Natural killer cell (primary cell): ENCODE results near the gene OR4K1. TPM values are rescaled to one million over a fixed set of nuclear protein-coding genes. Genes with fewer than 3 reads are reported as not detected.

Experiments used
- ATAC-seq, 3 donors: fragments of 150-1000 bp in 2 of 3; fragments of 200-7000 bp in 1 of 3; cut with Tn5 transposase; 1 replicate in 1 of 3; 2 replicates in 2 of 3; pipeline ENCODE4 v1.10.0; 2021; ENCODE audit warnings: mild to moderate bottlenecking in 2 of 3, moderate library complexity in 2 of 3
- DNase-seq, 2 donors: peaks; one replicate each; pipeline versions ENCODE4 v3.0.0 to v3.0.0-alpha.2; 2013 to 2021; ENCODE audit warnings: mixed read lengths in 1 of 2
- H3K27ac ChIP-seq: one replicate; pipeline ENCODE4 v1.5.1; 2013; ENCODE audit warnings: mild to moderate bottlenecking, low read length
- H3K27me3 ChIP-seq: one replicate; pipeline ENCODE4 v1.6.1; 2013; ENCODE audit warnings: low read length; ENCODE audit not compliant: control insufficient read depth, insufficient read depth
- H3K36me3 ChIP-seq: one replicate; pipeline ENCODE4 v1.6.1; 2013; ENCODE audit warnings: low read length; ENCODE audit not compliant: control insufficient read depth, insufficient read depth
- H3K4me1 ChIP-seq: one replicate; pipeline ENCODE4 v1.6.1; 2013; ENCODE audit warnings: low read length; ENCODE audit not compliant: control insufficient read depth, insufficient read depth
- H3K4me3 ChIP-seq: one replicate; pipeline ENCODE4 v1.5.1; 2013; ENCODE audit warnings: low read length
- H3K9me3 ChIP-seq: one replicate; pipeline ENCODE4 v1.6.1; 2013; ENCODE audit warnings: low read length; ENCODE audit not compliant: control insufficient read depth, insufficient read depth
- H3K27ac Mint-ChIP-seq, 2 donors: one replicate each; pipeline ENCODE4 v1.8.0; 2022; ENCODE audit warnings: mild to moderate bottlenecking in 2 of 2, mixed read lengths in 2 of 2, moderate library complexity in 1 of 2
- H3K27me3 Mint-ChIP-seq, 2 donors: one replicate each; pipeline ENCODE4 v1.8.0; 2022; ENCODE audit warnings: low read depth in 2 of 2, mixed read lengths in 2 of 2
- H3K36me3 Mint-ChIP-seq: one replicate; pipeline ENCODE4 v1.8.0; 2022; ENCODE audit warnings: mixed read lengths
- H3K4me1 Mint-ChIP-seq, 2 donors: one replicate each; pipeline ENCODE4 v1.8.0; 2022; ENCODE audit warnings: mixed read lengths in 2 of 2
- H3K4me3 Mint-ChIP-seq: one replicate; pipeline ENCODE4 v1.8.0; 2022; ENCODE audit warnings: mild to moderate bottlenecking, moderate library complexity, mixed read lengths
- H3K9me3 Mint-ChIP-seq, 2 donors: one replicate each; pipeline ENCODE4 v1.8.0; 2022; ENCODE audit warnings: mixed read lengths in 2 of 2
- WGBS: methylation state at CpG from one replicate; pipeline ENCODE4 v1.1.7; 2013; ENCODE audit warnings: missing lambda C conversion rate; ENCODE audit not compliant: insufficient coverage; 5-methylcytosine and 5-hydroxymethylcytosine counted together
- intact Hi-C: fragments of 100-400 bp; cut with micrococcal nuclease; formaldehyde crosslinking; loops from one replicate; pipeline ENCODE4 v1.14.2; 2022
- total RNA-seq, 4 donors: library from RNA; stranded (reverse); fragments of 120-200 nt in 1 of 4; gene quantifications; one replicate each; pipeline versions ENCODE4 v1.2.3 to v1.2.4, GENCODE V29; 2013 to 2022
- TF ChIP-seq, protein P1 (sequence below): fragments of 200-600 bp; IDR thresholded peaks from one replicate; pipeline ENCODE4 v1.8.0; 2022; ENCODE audit warnings: antibody characterized with exemption

Gene OR4K1
- not detected for total RNA-seq
- total RNA-seq (2013) = not detected

- DNase-seq = no peak
- H3K36me3 Mint-ChIP-seq = no peaks in the 10 kb centered on the region
- H3K27me3 ChIP-seq = no peaks in the 10 kb centered on the region
- H3K27ac ChIP-seq = no peak within 1 kb of the TSS
- ATAC-seq = no peak
- no peaks in the 10 kb centered on the region for H3K4me1 ChIP-seq
- H3K27me3 Mint-ChIP-seq = peaks cover 0 to 6% of the 10 kb centered on the region in 2 donors
- no peak within 1 kb of the TSS for H3K27ac Mint-ChIP-seq
- TF ChIP-seq, protein P1, sequence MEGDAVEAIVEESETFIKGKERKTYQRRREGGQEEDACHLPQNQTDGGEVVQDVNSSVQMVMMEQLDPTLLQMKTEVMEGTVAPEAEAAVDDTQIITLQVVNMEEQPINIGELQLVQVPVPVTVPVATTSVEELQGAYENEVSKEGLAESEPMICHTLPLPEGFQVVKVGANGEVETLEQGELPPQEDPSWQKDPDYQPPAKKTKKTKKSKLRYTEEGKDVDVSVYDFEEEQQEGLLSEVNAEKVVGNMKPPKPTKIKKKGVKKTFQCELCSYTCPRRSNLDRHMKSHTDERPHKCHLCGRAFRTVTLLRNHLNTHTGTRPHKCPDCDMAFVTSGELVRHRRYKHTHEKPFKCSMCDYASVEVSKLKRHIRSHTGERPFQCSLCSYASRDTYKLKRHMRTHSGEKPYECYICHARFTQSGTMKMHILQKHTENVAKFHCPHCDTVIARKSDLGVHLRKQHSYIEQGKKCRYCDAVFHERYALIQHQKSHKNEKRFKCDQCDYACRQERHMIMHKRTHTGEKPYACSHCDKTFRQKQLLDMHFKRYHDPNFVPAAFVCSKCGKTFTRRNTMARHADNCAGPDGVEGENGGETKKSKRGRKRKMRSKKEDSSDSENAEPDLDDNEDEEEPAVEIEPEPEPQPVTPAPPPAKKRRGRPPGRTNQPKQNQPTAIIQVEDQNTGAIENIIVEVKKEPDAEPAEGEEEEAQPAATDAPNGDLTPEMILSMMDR = no peak
- no peaks in the 10 kb centered on the region for H3K36me3 ChIP-seq
- intact Hi-C loops = no loop called here
- H3K4me1 Mint-ChIP-seq = no peaks in the 10 kb centered on the region
- H3K4me3 ChIP-seq = no peak within 1 kb of the TSS
- WGBS = 88% methylated on average over 1 of the region's 3 CpGs
- peaks cover 3 to 10% of the 10 kb centered on the region in 2 donors for H3K9me3 Mint-ChIP-seq
- no peaks in the 10 kb centered on the region for H3K9me3 ChIP-seq
- no peak within 1 kb of the TSS for H3K4me3 Mint-ChIP-seq
Measured at GRCh38 chr14:19930617-19931016, at the start of gene OR4K1. Gene OR4K1, plus strand, starts transcription at chr14:19930917. Its CDS starts 4,750 bp downstream, at chr14:19935667.

- H3K36me3 Mint-ChIP-seq = peaks cover 11% of the 10 kb centered on the region
- TF ChIP-seq, protein P1 = no peak
- Histone ChIP-seq H3K9me3 (peaks cover 42% of the 10 kb centered on the region), H3K27ac (no peak overlapping the region), H3K4me3 (no peak overlapping the region), H3K4me1 (no peaks in the 10 kb centered on the region), H3K36me3 (no peaks in the 10 kb centered on the region), H3K27me3 (no peaks in the 10 kb centered on the region)
- DNase-seq = no peak
- no peak for ATAC-seq
- H3K9me3 Mint-ChIP-seq = peaks cover 15 to 18% of the 10 kb centered on the region in 2 donors
- H3K27me3 Mint-ChIP-seq = no peaks in the 10 kb centered on the region
- H3K27ac Mint-ChIP-seq = no peak overlapping the region
- H3K4me1 Mint-ChIP-seq = no peaks in the 10 kb centered on the region
- 53% methylated on average over 2 of the region's 2 CpGs for WGBS
- H3K4me3 Mint-ChIP-seq = no peak overlapping the region
- intact Hi-C loops = no loop called here
Measured at GRCh38 chr14:19895282-19895681, 35.4 kb upstream of the OR4K1 start.

GRCh38 chr14:19900999-19901398 lies 29.7 kb upstream of the OR4K1 start:
- WGBS = 69% methylated on average over 3 of the region's 3 CpGs
- intact Hi-C loops = no loop called here

GRCh38 chr14:19902409-19902808 lies 28.3 kb upstream of the OR4K1 start:
- H3K27ac ChIP-seq = no peak overlapping the region
- no peak for ATAC-seq
- DNase-seq = no peak
- H3K27me3 ChIP-seq = no peaks in the 10 kb centered on the region
- TF ChIP-seq, protein P1 = no peak
- H3K9me3 Mint-ChIP-seq = peaks cover 4 to 21% of the 10 kb centered on the region in 2 donors
- peaks cover 4% of the 10 kb centered on the region for H3K9me3 ChIP-seq
- H3K36me3 ChIP-seq = no peaks in the 10 kb centered on the region
- H3K27me3 Mint-ChIP-seq = no peaks in the 10 kb centered on the region
- intact Hi-C loops = no loop called here
- no peak overlapping the region for H3K27ac Mint-ChIP-seq
- H3K36me3 Mint-ChIP-seq = peaks cover 4% of the 10 kb centered on the region
- H3K4me1 Mint-ChIP-seq = no peaks in the 10 kb centered on the region
- no peaks in the 10 kb centered on the region for H3K4me1 ChIP-seq
- WGBS = 73% methylated on average over 4 of the region's 4 CpGs
- H3K4me3 Mint-ChIP-seq = no peak overlapping the region
- H3K4me3 ChIP-seq = no peak overlapping the region

More at GRCh38 chr14:19900999-19901398, 29.7 kb upstream of the OR4K1 start:
- no peak overlapping the region for H3K27ac Mint-ChIP-seq
- Histone ChIP-seq H3K27ac (no peak overlapping the region), H3K9me3 (peaks cover 6% of the 10 kb centered on the region), H3K4me1 (no peaks in the 10 kb centered on the region), H3K36me3 (no peaks in the 10 kb centered on the region), H3K27me3 (no peaks in the 10 kb centered on the region), H3K4me3 (no peak overlapping the region)
- no peak overlapping the region for H3K4me3 Mint-ChIP-seq
- no peaks in the 10 kb centered on the region for H3K4me1 Mint-ChIP-seq
- peaks cover 11% of the 10 kb centered on the region for H3K36me3 Mint-ChIP-seq
- TF ChIP-seq, protein P1 = no peak
- H3K27me3 Mint-ChIP-seq = no peaks in the 10 kb centered on the region
- ATAC-seq (no peak), DNase-seq (no peak)
- H3K9me3 Mint-ChIP-seq = peaks cover 12 to 19% of the 10 kb centered on the region in 2 donors
